ENCODE data around the gene CYP4F2.
"Not testable (repeated sequence)": the region's sequence is repeated elsewhere in the genome, so short reads cannot be mapped to it uniquely, and the experiment has no call there.

The CYP4F2 gene

GRCh38 chr19:15889339-15889738, 8.5 kb downstream of the CYP4F2 start:
- not testable (repeated sequence) for H3K9me3 Mint-ChIP-seq (ENCODE audit: low read depth)

GRCh38 chr19:15885919-15886318, 12.0 kb downstream of the CYP4F2 start:
- no peaks in the 10 kb centered on the region for H3K4me1 Mint-ChIP-seq (ENCODE audit: low read depth)
- no peaks in the 10 kb centered on the region for H3K9me3 Mint-ChIP-seq (ENCODE audit: low read depth)
- no peaks in the 10 kb centered on the region for H3K36me3 Mint-ChIP-seq
- peaks cover 6% of the 10 kb centered on the region for H3K27me3 Mint-ChIP-seq
- H3K27ac Mint-ChIP-seq = no peak overlapping the region
- no peak overlapping the region for H3K4me3 Mint-ChIP-seq

More at GRCh38 chr19:15889339-15889738, 8.5 kb downstream of the CYP4F2 start:
- not testable (repeated sequence) for H3K36me3 Mint-ChIP-seq; H3K27ac Mint-ChIP-seq; H3K4me1 Mint-ChIP-seq (ENCODE audit: low read depth); H3K27me3 Mint-ChIP-seq; H3K4me3 Mint-ChIP-seq

GRCh38 chr19:15885167-15885566, 12.7 kb downstream of the CYP4F2 start:
- Mint-ChIP-seq H3K36me3 (no peaks in the 10 kb centered on the region), H3K27me3 (peaks cover 9% of the 10 kb centered on the region), H3K4me3 (no peak overlapping the region), H3K27ac (no peak overlapping the region), H3K9me3 (ENCODE audit: low read depth) (no peaks in the 10 kb centered on the region), H3K4me1 (ENCODE audit: low read depth) (no peaks in the 10 kb centered on the region)

GRCh38 chr19:15883329-15883728, 14.5 kb downstream of the CYP4F2 start:
- peaks cover 10% of the 10 kb centered on the region for H3K27me3 Mint-ChIP-seq
- H3K27ac Mint-ChIP-seq; H3K4me3 Mint-ChIP-seq; H3K9me3 Mint-ChIP-seq (ENCODE audit: low read depth); H3K36me3 Mint-ChIP-seq; H3K4me1 Mint-ChIP-seq (ENCODE audit: low read depth): not testable (repeated sequence)

GRCh38 chr19:15874821-15875474, 22.9 kb downstream of the CYP4F2 start:
- peaks cover 21% of the 10 kb centered on the region for H3K27me3 Mint-ChIP-seq
- H3K4me3 Mint-ChIP-seq = no peak overlapping the region
- no peaks in the 10 kb centered on the region for H3K36me3 Mint-ChIP-seq
- H3K4me1 Mint-ChIP-seq (ENCODE audit: low read depth) = peaks cover 10% of the 10 kb centered on the region
- H3K9me3 Mint-ChIP-seq (ENCODE audit: low read depth) = no peaks in the 10 kb centered on the region
- no peak overlapping the region for H3K27ac Mint-ChIP-seq

- not testable (repeated sequence) for H3K9me3 Mint-ChIP-seq (ENCODE audit: low read depth); H3K36me3 Mint-ChIP-seq; H3K4me3 Mint-ChIP-seq; H3K27ac Mint-ChIP-seq
- Mint-ChIP-seq H3K4me1 (ENCODE audit: low read depth) (peaks cover 14% of the 10 kb centered on the region), H3K27me3 (peaks cover 20% of the 10 kb centered on the region)
These were observed 24.1 kb downstream of the CYP4F2 start for GRCh38 chr19:15873771-15874170.

- H3K4me3 Mint-ChIP-seq = peak overlapping the region; percentile 27
These were observed 26.3 kb downstream of the CYP4F2 start for GRCh38 chr19:15871570-15871969.

GRCh38 chr19:15869873-15870272, 28.0 kb downstream of the CYP4F2 start:
- H3K27me3 Mint-ChIP-seq = peaks cover 7% of the 10 kb centered on the region
- no peaks in the 10 kb centered on the region for H3K36me3 Mint-ChIP-seq
- H3K4me1 Mint-ChIP-seq (ENCODE audit: low read depth) = peaks cover 12% of the 10 kb centered on the region
- H3K9me3 Mint-ChIP-seq (ENCODE audit: low read depth) = no peaks in the 10 kb centered on the region
- H3K4me3 Mint-ChIP-seq = no peak overlapping the region
- H3K27ac Mint-ChIP-seq = no peak overlapping the region

More at GRCh38 chr19:15871570-15871969, 26.3 kb downstream of the CYP4F2 start:
- Mint-ChIP-seq H3K36me3 (no peaks in the 10 kb centered on the region), H3K9me3 (ENCODE audit: low read depth) (no peaks in the 10 kb centered on the region), H3K27ac (no peak overlapping the region), H3K4me1 (ENCODE audit: low read depth) (peaks cover 14% of the 10 kb centered on the region), H3K27me3 (peaks cover 12% of the 10 kb centered on the region)

- Mint-ChIP-seq H3K4me3 (no peak overlapping the region), H3K36me3 (no peaks in the 10 kb centered on the region), H3K4me1 (ENCODE audit: low read depth) (peaks cover 12% of the 10 kb centered on the region), H3K27me3 (peaks cover 4% of the 10 kb centered on the region), H3K27ac (no peak overlapping the region), H3K9me3 (ENCODE audit: low read depth) (no peaks in the 10 kb centered on the region)
These were observed 28.7 kb downstream of the CYP4F2 start for GRCh38 chr19:15869109-15869555.

- Mint-ChIP-seq H3K9me3 (ENCODE audit: low read depth) (no peaks in the 10 kb centered on the region), H3K36me3 (no peaks in the 10 kb centered on the region), H3K4me3 (no peak overlapping the region), H3K27ac (no peak overlapping the region), H3K27me3 (no peaks in the 10 kb centered on the region), H3K4me1 (ENCODE audit: low read depth) (peaks cover 10% of the 10 kb centered on the region)
These were observed 31.2 kb downstream of the CYP4F2 start for GRCh38 chr19:15866636-15867035.

GRCh38 chr19:15864824-15865223, 33.0 kb downstream of the CYP4F2 start:
- H3K9me3 Mint-ChIP-seq (ENCODE audit: low read depth) = no peaks in the 10 kb centered on the region
- H3K27me3 Mint-ChIP-seq = no peaks in the 10 kb centered on the region
- peaks cover 4% of the 10 kb centered on the region for H3K4me1 Mint-ChIP-seq (ENCODE audit: low read depth)
- H3K36me3 Mint-ChIP-seq = no peaks in the 10 kb centered on the region
- H3K27ac Mint-ChIP-seq = no peak overlapping the region
- H3K4me3 Mint-ChIP-seq = no peak overlapping the region

- no peaks in the 10 kb centered on the region for H3K4me1 Mint-ChIP-seq (ENCODE audit: low read depth)
- no peaks in the 10 kb centered on the region for H3K9me3 Mint-ChIP-seq (ENCODE audit: low read depth)
- H3K36me3 Mint-ChIP-seq = no peaks in the 10 kb centered on the region
- H3K27ac Mint-ChIP-seq = no peak overlapping the region
- H3K4me3 Mint-ChIP-seq = no peak overlapping the region
- no peaks in the 10 kb centered on the region for H3K27me3 Mint-ChIP-seq
These were observed 34.6 kb downstream of the CYP4F2 start for GRCh38 chr19:15863272-15863671.

- H3K4me3 Mint-ChIP-seq = no peak overlapping the region
- H3K9me3 Mint-ChIP-seq (ENCODE audit: low read depth) = no peaks in the 10 kb centered on the region
- H3K36me3 Mint-ChIP-seq = no peaks in the 10 kb centered on the region
- H3K27ac Mint-ChIP-seq = no peak overlapping the region
- no peaks in the 10 kb centered on the region for H3K27me3 Mint-ChIP-seq
- no peaks in the 10 kb centered on the region for H3K4me1 Mint-ChIP-seq (ENCODE audit: low read depth)
These were observed 35.4 kb downstream of the CYP4F2 start for GRCh38 chr19:15862444-15862843.

GRCh38 chr19:15860522-15860921, 37.4 kb downstream of the CYP4F2 start:
- Mint-ChIP-seq H3K36me3 (no peaks in the 10 kb centered on the region), H3K4me3 (no peak overlapping the region), H3K9me3 (ENCODE audit: low read depth) (no peaks in the 10 kb centered on the region), H3K27ac (no peak overlapping the region), H3K27me3 (no peaks in the 10 kb centered on the region), H3K4me1 (ENCODE audit: low read depth) (no peaks in the 10 kb centered on the region)

- no peak overlapping the region for H3K4me3 Mint-ChIP-seq
- no peaks in the 10 kb centered on the region for H3K9me3 Mint-ChIP-seq (ENCODE audit: low read depth)
- no peaks in the 10 kb centered on the region for H3K4me1 Mint-ChIP-seq (ENCODE audit: low read depth)
- H3K36me3 Mint-ChIP-seq = no peaks in the 10 kb centered on the region
- H3K27ac Mint-ChIP-seq = no peak overlapping the region
- H3K27me3 Mint-ChIP-seq = no peaks in the 10 kb centered on the region
These were observed 38.7 kb downstream of the CYP4F2 start for GRCh38 chr19:15859187-15859586.

GRCh38 chr19:15850385-15850784, 47.5 kb downstream of the CYP4F2 start:
- Mint-ChIP-seq H3K4me3 (no peak overlapping the region), H3K27ac (no peak overlapping the region), H3K36me3 (no peaks in the 10 kb centered on the region), H3K4me1 (ENCODE audit: low read depth) (peaks cover 7% of the 10 kb centered on the region), H3K27me3 (no peaks in the 10 kb centered on the region), H3K9me3 (ENCODE audit: low read depth) (no peaks in the 10 kb centered on the region)

Measured in activated naive CD8-positive, alpha-beta T cell (primary cell).